A549 (cell line): ENCODE data around the gene KHDC1.

ENCODE experiments used
- CEBPB ChIP-seq, 2 experiments: fragments of >200 bp in 1 of 2; sonication (Bioruptor Twin) in 1 of 2; formaldehyde crosslinking in 1 of 2; IDR thresholded peaks; 2 replicates each; pipeline ENCODE4 v1.6.1; 2012 to 2016
- CHD2 ChIP-seq: fragments of 150-350 bp; IDR thresholded peaks from 2 replicates; pipeline ENCODE4 v1.6.1; 2014; ENCODE audit warnings: low read length; ENCODE audit not compliant: partially characterized antibody
- CTCF ChIP-seq: fragments of >200 bp; sonication (Bioruptor Twin); formaldehyde crosslinking; IDR thresholded peaks from 3 replicates; pipeline ENCODE4 v1.5.1; 2016
- E2F6 ChIP-seq: IDR thresholded peaks from 2 replicates; pipeline ENCODE4 v1.6.1; 2012; ENCODE audit warnings: low read depth, borderline replicate concordance
- ELK1 ChIP-seq: fragments of 150-350 bp; IDR thresholded peaks from 2 replicates; pipeline ENCODE4 v1.6.1; 2014; ENCODE audit warnings: low read depth, mild to moderate bottlenecking, low read length
- ESRRA ChIP-seq: fragments of 150-350 bp; IDR thresholded peaks from 2 replicates; pipeline ENCODE4 v1.6.1; 2014; ENCODE audit warnings: mild to moderate bottlenecking, low read length, borderline replicate concordance
- NFE2L2 ChIP-seq: fragments of 150-350 bp; conservative IDR thresholded peaks from 2 replicates; pipeline ENCODE4 v1.6.1; 2014; ENCODE audit warnings: low read length
- PBX3 ChIP-seq: IDR thresholded peaks from 2 replicates; pipeline ENCODE4 v1.6.1; 2012
- POLR2AphosphoS2 ChIP-seq: conservative IDR thresholded peaks from 2 replicates; pipeline ENCODE4 v1.6.1; 2012; ENCODE audit warnings: low read length, improper control_type of control experiment, inconsistent platforms
- RAD21 ChIP-seq, 2 experiments: fragments of >200 bp in 1 of 2; sonication (Bioruptor Twin) in 1 of 2; formaldehyde crosslinking in 1 of 2; IDR thresholded peaks in 1 of 2; conservative IDR thresholded peaks in 1 of 2; 2 replicates in 1 of 2; 3 replicates in 1 of 2; pipeline ENCODE4 v1.6.1; 2012 to 2018; ENCODE audit warnings: inconsistent platforms in 1 of 2
- RFX5 ChIP-seq: fragments of 450-650 bp; IDR thresholded peaks from 2 replicates; pipeline ENCODE4 v1.7.1; 2014; ENCODE audit warnings: antibody characterized with exemption, mild to moderate bottlenecking, moderate library complexity
- SREBF2 ChIP-seq: fragments of 450-650 bp; IDR thresholded peaks from 2 replicates; pipeline ENCODE4 v1.6.1; 2014; ENCODE audit warnings: mild to moderate bottlenecking, moderate library complexity
- USF2 ChIP-seq: fragments of 450-650 bp; IDR thresholded peaks from 2 replicates; pipeline ENCODE4 v1.6.1; 2014; ENCODE audit warnings: antibody characterized with exemption

GRCh38 chr6:73299151-73299971 is 36.4 kb upstream of the KHDC1 start:
- TF ChIP-seq RFX5 (no peak), CTCF (no peak), ESRRA (no peak), USF2 (no peak), PBX3 (no peak), ELK1 (no peak), SREBF2 (no peak), CHD2 (no peak), E2F6 (no peak), POLR2AphosphoS2 (no peak), NFE2L2 (no peak), RAD21 (conservative IDR thresholded peaks at IDR 0.05 in 1 of 2, IDR thresholded peaks at IDR 0.05 in 1 of 2) (no peak), CEBPB (IDR thresholded peaks at IDR 0.05) (no peak)
